Measurements from ENCODE around the gene RPTOR. TPM values are rescaled to one million over a fixed set of nuclear protein-coding genes. Genes with fewer than 3 reads are reported as not detected.

The RPTOR gene
- total RNA-seq, 1 experiment from 2014 or later: 58.0 TPM

GRCh38 chr17:80695979-80696378, 151.3 kb downstream of the RPTOR start:
- ATAC-seq (no peak), DNase-seq (ENCODE audit: low read depth, low spot score) (no peak)
- TF ChIP-seq SIN3A (IDR thresholded peaks at IDR 0.05; ENCODE audit: borderline replicate concordance, insufficient read depth, low read depth, low read length) (no peak), TCF7L2 (IDR thresholded peaks at IDR 0.05; ENCODE audit: low read depth, low read length) (no peak), REST (IDR thresholded peaks at IDR 0.05; ENCODE audit: insufficient read depth in 1 of 2, low read depth in 2 of 2, low read length in 1 of 2) (no peak), POLR2AphosphoS5 (IDR thresholded peaks at IDR 0.05; ENCODE audit: low read depth, low read length) (no peak), CTCF (IDR thresholded peaks at IDR 0.05) (no peak)
- Histone ChIP-seq H3K4me1 (ENCODE audit: control insufficient read depth, insufficient read depth, low read length) (peaks cover 6% of the 10 kb centered on the region), H3K4me3 (ENCODE audit: low read depth in 2 of 2, low read length in 2 of 2) (no peak overlapping the region), H3K36me3 (ENCODE audit: control insufficient read depth, insufficient read depth, low read length) (no peaks in the 10 kb centered on the region), H3K27me3 (ENCODE audit: control insufficient read depth, insufficient read depth, low read length) (no peaks in the 10 kb centered on the region), H3K9me3 (ENCODE audit: control insufficient read depth, insufficient read depth, low read depth, low read length) (no peaks in the 10 kb centered on the region), H3K27ac (ENCODE audit: low read length) (no peak overlapping the region)
- ChIA-PET POLR2A (no interaction called here), CTCF (no interaction called here)
- in situ Hi-C loops (cut with HindIII; ENCODE audit: low pct_unique_long_range_greater_than_20kb, low sequenced_read_pairs) (no loop called here), intact Hi-C loops (cut with micrococcal nuclease; ENCODE audit: unreplicated experiment) (no loop called here)
- no TSS peak for BruUV-seq (replicated peaks)

- no peaks in the 10 kb centered on the region for H3K9me3 ChIP-seq (ENCODE audit: control insufficient read depth, insufficient read depth, low read depth, low read length)
- peaks cover 6% of the 10 kb centered on the region for H3K4me1 ChIP-seq (ENCODE audit: control insufficient read depth, insufficient read depth, low read length)
- BruUV-seq (replicated peaks): no TSS peak
- intact Hi-C loops (cut with micrococcal nuclease; ENCODE audit: unreplicated experiment): no loop called here
- TF ChIP-seq CTCF (IDR thresholded peaks at IDR 0.05): no peak
- TF ChIP-seq TCF7L2 (IDR thresholded peaks at IDR 0.05; ENCODE audit: low read depth, low read length): no peak
- TF ChIP-seq SIN3A (IDR thresholded peaks at IDR 0.05; ENCODE audit: borderline replicate concordance, insufficient read depth, low read depth, low read length): no peak
- no peak for TF ChIP-seq REST (IDR thresholded peaks at IDR 0.05; ENCODE audit: insufficient read depth in 1 of 2, low read depth in 2 of 2, low read length in 1 of 2)
- no peak for TF ChIP-seq POLR2AphosphoS5 (IDR thresholded peaks at IDR 0.05; ENCODE audit: low read depth, low read length)
- no peaks in the 10 kb centered on the region for H3K27me3 ChIP-seq (ENCODE audit: control insufficient read depth, insufficient read depth, low read length)
- H3K36me3 ChIP-seq (ENCODE audit: control insufficient read depth, insufficient read depth, low read length): no peaks in the 10 kb centered on the region
- H3K27ac ChIP-seq (ENCODE audit: low read length): no peak overlapping the region
- ATAC-seq: no peak
- ChIA-PET CTCF (no interaction called here), POLR2A (no interaction called here)
- in situ Hi-C loops (cut with HindIII; ENCODE audit: low pct_unique_long_range_greater_than_20kb, low sequenced_read_pairs): no loop called here
- DNase-seq (ENCODE audit: low read depth, low spot score): no peak
- H3K4me3 ChIP-seq (ENCODE audit: low read depth in 2 of 2, low read length in 2 of 2): no peak overlapping the region
Measured at GRCh38 chr17:80696456-80696855, 151.8 kb downstream of the RPTOR start.
